Common myeloid progenitor, CD34-positive (primary cell): ENCODE results near the gene PTPN2.
"Not testable (repeated sequence)": the region's sequence is repeated elsewhere in the genome, so short reads cannot be mapped to it uniquely, and the experiment has no call there.

Experiments
- CTCF ChIA-PET: fragments of 350-600 bp; sonication (Branson Sonifier 250); formaldehyde crosslinking; loops from one replicate; lab custom pipeline; 2021; ENCODE audit warnings: antibody characterized with exemption; lab: Charles Lee
- POLR2A ChIA-PET: fragments of 350-600 bp; sonication (Branson Sonifier 250); formaldehyde crosslinking; loops from one replicate; lab custom pipeline; 2021; ENCODE audit warnings: antibody characterized with exemption; lab: Charles Lee
- DNase-seq, 3 donors: peaks; one replicate each; pipeline versions ENCODE4 v3.0.0 to v3.0.0-alpha.2; 2013
- H3K27ac ChIP-seq, 2 experiments: 1 replicate in 1 of 2; 2 replicates in 1 of 2; pipeline ENCODE4 v1.7.0; 2013; ENCODE audit warnings: inconsistent platforms in 2 of 2, low read length in 2 of 2, mild to moderate bottlenecking in 2 of 2, low read depth in 1 of 2, moderate library complexity in 1 of 2; ENCODE audit not compliant: severe bottlenecking in 2 of 2, insufficient read depth in 1 of 2, poor library complexity in 1 of 2
- H3K27me3 ChIP-seq, 5 experiments: replicated peaks in 2 of 5; 1 replicate in 3 of 5; 2 replicates in 2 of 5; pipeline versions ENCODE4 v1.6.1 to v1.7.0; 2013; ENCODE audit warnings: low read length in 4 of 5, mild to moderate bottlenecking in 2 of 5, moderate library complexity in 2 of 5, inconsistent platforms in 1 of 5; ENCODE audit not compliant: insufficient read depth in 5 of 5, control insufficient read depth in 4 of 5
- H3K36me3 ChIP-seq, 4 experiments: 1 replicate in 2 of 4; 2 replicates in 2 of 4; pipeline versions ENCODE4 v1.6.1 to v1.7.0; 2013; ENCODE audit warnings: low read length in 3 of 4, control low read depth in 1 of 4, mild to moderate bottlenecking in 1 of 4; ENCODE audit not compliant: control insufficient read depth in 4 of 4, insufficient read depth in 4 of 4
- H3K4me1 ChIP-seq, 4 experiments: 1 replicate in 3 of 4; 2 replicates in 1 of 4; pipeline versions ENCODE4 v1.6.1 to v1.7.1; 2013; ENCODE audit warnings: low read length in 3 of 4, mild to moderate bottlenecking in 3 of 4, control low read depth in 1 of 4, inconsistent platforms in 1 of 4, moderate library complexity in 1 of 4; ENCODE audit not compliant: control insufficient read depth in 4 of 4, insufficient read depth in 4 of 4; ENCODE audit errors: control extremely low read depth in 1 of 4
- H3K4me3 ChIP-seq, 7 experiments: 1 replicate in 4 of 7; 2 replicates in 3 of 7; pipeline versions ENCODE4 v1.5.1 to v1.7.0; 2013; ENCODE audit warnings: mild to moderate bottlenecking in 7 of 7, low read length in 6 of 7, moderate library complexity in 6 of 7, inconsistent platforms in 2 of 7, low read depth in 2 of 7, control low read depth in 1 of 7; ENCODE audit not compliant: insufficient read depth in 4 of 7, control insufficient read depth in 1 of 7; ENCODE audit errors: extremely low read depth in 1 of 7
- H3K9me3 ChIP-seq, 5 experiments: 1 replicate in 4 of 5; 2 replicates in 1 of 5; pipeline versions ENCODE4 v1.6.1 to v1.7.1; 2013; ENCODE audit warnings: low read length in 4 of 5, mild to moderate bottlenecking in 2 of 5, inconsistent platforms in 1 of 5, low read depth in 1 of 5, moderate library complexity in 1 of 5; ENCODE audit not compliant: control insufficient read depth in 4 of 5, insufficient read depth in 2 of 5; ENCODE audit errors: control extremely low read depth in 1 of 5
- WGBS: methylation state at CpG from one replicate; pipeline ENCODE4 v1.1.5; 2013; ENCODE audit not compliant: insufficient coverage; 5-methylcytosine and 5-hydroxymethylcytosine counted together

PTPN2 gene

GRCh38 chr18:12908706-12909105 lies 24.7 kb upstream of the PTPN2 start:
- Histone ChIP-seq H3K36me3 (no peaks in the 10 kb centered on the region), H3K27ac (no peak overlapping the region), H3K4me1 (peaks cover 0 to 16% (median 15%) of the 10 kb centered on the region in 4 experiments), H3K9me3 (peaks cover 0 to 6% (median 5%) of the 10 kb centered on the region in 5 experiments), H3K27me3 (peaks cover 0 to 30% (median 10%) of the 10 kb centered on the region in 5 experiments), H3K4me3 (no peak overlapping the region)
- WGBS = 100% methylated on average over 3 of the region's 4 CpGs
- ChIA-PET POLR2A (no interaction called here), CTCF (interaction anchor here (0.7 to 7.3 kb wide), 2 partner anchors 17 to 190 kb away, joined by 3 to 44 read pairs; no protein-coding TSS in a partner anchor)
- no peak for DNase-seq

DNA sequence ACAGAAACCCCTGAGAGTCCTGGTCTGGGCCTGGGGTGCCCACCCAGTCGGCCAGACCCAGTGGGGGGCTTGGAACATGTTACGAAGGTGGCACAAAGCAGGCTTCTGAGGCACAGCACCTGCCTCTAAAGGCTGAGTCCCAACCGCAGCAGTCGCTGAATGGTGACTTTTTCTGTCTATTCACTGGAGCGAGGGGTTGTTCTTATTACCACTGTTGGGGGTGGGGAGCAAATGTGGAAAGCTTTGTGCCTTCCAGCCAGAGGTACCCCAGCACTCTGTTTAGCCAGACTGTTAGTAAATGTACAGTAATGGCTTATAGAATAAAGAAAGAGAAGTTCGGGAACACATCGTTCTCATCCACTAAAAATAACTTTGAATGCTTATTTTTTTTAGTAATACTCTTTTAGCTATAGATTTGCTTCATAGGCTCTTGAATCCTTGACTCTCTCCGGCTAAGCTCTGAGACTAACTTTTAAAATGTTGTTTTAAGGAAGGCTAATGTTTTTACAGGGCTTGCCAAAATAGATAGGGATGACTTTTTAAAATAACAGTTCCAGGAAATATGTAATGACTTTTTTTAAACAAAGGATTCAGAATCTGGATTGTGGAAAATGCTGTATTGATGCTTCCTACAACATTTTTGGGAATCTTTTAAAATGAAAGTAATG lies 23.4 kb upstream of the PTPN2 start:
- no peak for DNase-seq
- ChIA-PET CTCF (interaction anchor here (1.2 to 7.3 kb wide), 2 partner anchors 12 to 15 kb away, joined by 3 to 44 read pairs; no protein-coding TSS in a partner anchor), POLR2A (no interaction called here)
- WGBS = 30% methylated on average over 1 of the region's 8 CpGs
- peaks cover 0 to 27% (median 10%) of the 10 kb centered on the region in 5 experiments for H3K27me3 ChIP-seq
- no peaks in the 10 kb centered on the region for H3K36me3 ChIP-seq
- H3K4me3 ChIP-seq = no peak overlapping the region
- peaks cover 0 to 2% (median 0%) of the 10 kb centered on the region in 5 experiments for H3K9me3 ChIP-seq
- no peak overlapping the region for H3K27ac ChIP-seq
- H3K4me1 ChIP-seq = peaks cover 0 to 17% (median 15%) of the 10 kb centered on the region in 4 experiments

- no peak for DNase-seq
- 95% methylated on average over 8 of the region's 10 CpGs for WGBS
- Histone ChIP-seq H3K4me1 (peaks cover 0 to 16% (median 12%) of the 10 kb centered on the region in 4 experiments), H3K36me3 (no peaks in the 10 kb centered on the region), H3K4me3 (no peak overlapping the region), H3K9me3 (peaks cover 0 to 2% (median 0%) of the 10 kb centered on the region in 5 experiments), H3K27me3 (peaks cover 0 to 21% (median 9%) of the 10 kb centered on the region in 5 experiments), H3K27ac (no peak overlapping the region)
- ChIA-PET CTCF (interaction anchor here (1.3 to 7.3 kb wide), 2 partner anchors 15 to 27 kb away, joined by 4 to 44 read pairs; no protein-coding TSS in a partner anchor), POLR2A (no interaction called here)
Measured at GRCh38 chr18:12906773-12907172, 22.7 kb upstream of the PTPN2 start.

- no peaks in the 10 kb centered on the region for H3K36me3 ChIP-seq
- H3K27me3 ChIP-seq = peaks cover 0 to 15% (median 4%) of the 10 kb centered on the region in 5 experiments
- H3K27ac ChIP-seq = no peak overlapping the region
- peaks cover 0 to 11% (median 5%) of the 10 kb centered on the region in 4 experiments for H3K4me1 ChIP-seq
- DNase-seq = no peak
- no peak overlapping the region for H3K4me3 ChIP-seq
- WGBS = 97% methylated on average over 4 of the region's 4 CpGs
- H3K9me3 ChIP-seq = no peaks in the 10 kb centered on the region
- ChIA-PET CTCF (interaction anchor here (1.3 to 7.3 kb wide), 2 partner anchors 14 to 27 kb away, joined by 4 to 44 read pairs; no protein-coding TSS in a partner anchor), POLR2A (no interaction called here)
Measured at GRCh38 chr18:12906119-12906518, 22.1 kb upstream of the PTPN2 start.

- H3K27ac ChIP-seq = peak overlapping the region in 1 of 2 experiments; percentile 43
- H3K9me3 ChIP-seq = no peaks in the 10 kb centered on the region
- POLR2A ChIA-PET = no interaction called here
- peak in 1 of 3 donors; percentile 31 for DNase-seq
- H3K36me3 ChIP-seq = no peaks in the 10 kb centered on the region
- 53% methylated on average over 5 of the region's 8 CpGs for WGBS
- CTCF ChIA-PET = interaction anchor here (0.9 to 7.3 kb wide), 6 partner anchors 12 to 177 kb away, joined by 3 to 44 read pairs (median 4); no protein-coding TSS in a partner anchor
- no peak overlapping the region for H3K4me3 ChIP-seq
- H3K4me1 ChIP-seq = peaks cover 0 to 7% (median 2%) of the 10 kb centered on the region in 4 experiments
- peaks cover 0 to 13% (median 4%) of the 10 kb centered on the region in 5 experiments for H3K27me3 ChIP-seq
Measured at GRCh38 chr18:12904012-12904516, 20.0 kb upstream of the PTPN2 start.

- H3K36me3 ChIP-seq, POLR2A ChIA-PET, H3K4me1 ChIP-seq, DNase-seq, H3K27ac ChIP-seq, H3K9me3 ChIP-seq, H3K4me3 ChIP-seq: not testable (repeated sequence)
- peaks cover 0 to 15% (median 0%) of the 10 kb centered on the region in 5 experiments for H3K27me3 ChIP-seq
- CTCF ChIA-PET = interaction anchor here (1.2 kb wide), 1 partner anchor 18 kb away, joined by 3 read pairs; no protein-coding TSS in a partner anchor
- WGBS = 97% methylated on average over 9 of the region's 12 CpGs
Measured at GRCh38 chr18:12901208-12901607, 17.2 kb upstream of the PTPN2 start.
